T-helper 2 cell treated with Interferon-gamma antibody and Interleukin-4, amounts not matched to agents 5 μg/mL and 100 μg/mL, for 36 hours (primary cell): ENCODE measurements around the gene PPP1R13B.
A peak's percentile ranks its signal among the peaks of the same experiment; 100 is the strongest.

Experiments used
- DNase-seq: peaks from one replicate; pipeline ENCODE4 v3.0.0; 2021; ENCODE audit warnings: low spot score
- H3K27ac Mint-ChIP-seq: one replicate; pipeline ENCODE4 v1.8.0; 2021; ENCODE audit warnings: mild to moderate bottlenecking, mixed read lengths
- H3K27me3 Mint-ChIP-seq: one replicate; pipeline ENCODE4 v1.8.0; 2021; ENCODE audit warnings: low read depth, mixed read lengths
- H3K36me3 Mint-ChIP-seq: one replicate; pipeline ENCODE4 v1.8.0; 2021; ENCODE audit warnings: low read depth, mixed read lengths
- H3K4me1 Mint-ChIP-seq: one replicate; pipeline ENCODE4 v1.8.0; 2021; ENCODE audit warnings: low read depth, mixed read lengths
- H3K4me3 Mint-ChIP-seq: one replicate; pipeline ENCODE4 v1.8.0; 2022; ENCODE audit warnings: mild to moderate bottlenecking, moderate library complexity, mixed read lengths
- H3K9me3 Mint-ChIP-seq: one replicate; pipeline ENCODE4 v1.8.0; 2021; ENCODE audit warnings: mixed read lengths

PPP1R13B gene

GRCh38 chr14:103749860-103750259 lies 97.5 kb downstream of the PPP1R13B start:
- Mint-ChIP-seq H3K27ac (no peak overlapping the region), H3K9me3 (no peaks in the 10 kb centered on the region), H3K4me1 (peaks cover 11% of the 10 kb centered on the region), H3K27me3 (no peaks in the 10 kb centered on the region), H3K36me3 (no peaks in the 10 kb centered on the region), H3K4me3 (no peak overlapping the region)
- DNase-seq = no peak

- H3K4me3 Mint-ChIP-seq = no peak overlapping the region
- no peaks in the 10 kb centered on the region for H3K36me3 Mint-ChIP-seq
- H3K9me3 Mint-ChIP-seq = no peaks in the 10 kb centered on the region
- H3K4me1 Mint-ChIP-seq = peaks cover 11% of the 10 kb centered on the region
- H3K27ac Mint-ChIP-seq = no peak overlapping the region
- H3K27me3 Mint-ChIP-seq = no peaks in the 10 kb centered on the region
- DNase-seq = no peak
Observed at GRCh38 chr14:103749452-103749851, 97.9 kb downstream of the PPP1R13B start.

GRCh38 chr14:103748534-103748857 lies 98.9 kb downstream of the PPP1R13B start:
- peak; percentile 20 for DNase-seq
- Mint-ChIP-seq H3K9me3 (no peaks in the 10 kb centered on the region), H3K27ac (no peak overlapping the region), H3K36me3 (no peaks in the 10 kb centered on the region), H3K4me1 (peaks cover 11% of the 10 kb centered on the region), H3K4me3 (no peak overlapping the region), H3K27me3 (no peaks in the 10 kb centered on the region)

- Mint-ChIP-seq H3K36me3 (no peaks in the 10 kb centered on the region), H3K4me1 (peaks cover 11% of the 10 kb centered on the region), H3K9me3 (no peaks in the 10 kb centered on the region), H3K27ac (no peak overlapping the region), H3K27me3 (no peaks in the 10 kb centered on the region), H3K4me3 (no peak overlapping the region)
- no peak for DNase-seq
Observed at GRCh38 chr14:103746701-103747100, 100.7 kb downstream of the PPP1R13B start.

- Mint-ChIP-seq H3K4me3 (no peak overlapping the region), H3K27ac (no peak overlapping the region), H3K27me3 (no peaks in the 10 kb centered on the region)
Observed at GRCh38 chr14:103745424-103745823, 102.0 kb downstream of the PPP1R13B start.

GRCh38 chr14:103744621-103745395 lies 102.6 kb downstream of the PPP1R13B start:
- Mint-ChIP-seq H3K27ac (no peak overlapping the region), H3K27me3 (no peaks in the 10 kb centered on the region), H3K36me3 (no peaks in the 10 kb centered on the region), H3K9me3 (no peaks in the 10 kb centered on the region), H3K4me1 (peaks cover 11% of the 10 kb centered on the region), H3K4me3 (no peak overlapping the region)
- no peak for DNase-seq

More at GRCh38 chr14:103745424-103745823, 102.0 kb downstream of the PPP1R13B start:
- no peak for DNase-seq
- no peaks in the 10 kb centered on the region for H3K9me3 Mint-ChIP-seq
- no peaks in the 10 kb centered on the region for H3K36me3 Mint-ChIP-seq
- H3K4me1 Mint-ChIP-seq = peaks cover 11% of the 10 kb centered on the region

GRCh38 chr14:103743691-103744090 lies 103.7 kb downstream of the PPP1R13B start:
- H3K4me3 Mint-ChIP-seq = no peak overlapping the region
- H3K9me3 Mint-ChIP-seq = no peaks in the 10 kb centered on the region
- peaks cover 9% of the 10 kb centered on the region for H3K4me1 Mint-ChIP-seq
- no peak for DNase-seq
- no peak overlapping the region for H3K27ac Mint-ChIP-seq
- H3K27me3 Mint-ChIP-seq = no peaks in the 10 kb centered on the region
- no peaks in the 10 kb centered on the region for H3K36me3 Mint-ChIP-seq

GRCh38 chr14:103742499-103743255 lies 104.7 kb downstream of the PPP1R13B start:
- no peaks in the 10 kb centered on the region for H3K36me3 Mint-ChIP-seq
- no peaks in the 10 kb centered on the region for H3K9me3 Mint-ChIP-seq
- H3K4me1 Mint-ChIP-seq = no peaks in the 10 kb centered on the region
- no peak overlapping the region for H3K27ac Mint-ChIP-seq
- no peak for DNase-seq
- no peak overlapping the region for H3K4me3 Mint-ChIP-seq
- H3K27me3 Mint-ChIP-seq = no peaks in the 10 kb centered on the region

GRCh38 chr14:103741876-103742275 lies 105.5 kb downstream of the PPP1R13B start:
- no peaks in the 10 kb centered on the region for H3K4me1 Mint-ChIP-seq
- H3K4me3 Mint-ChIP-seq = no peak overlapping the region
- DNase-seq = no peak
- H3K9me3 Mint-ChIP-seq = no peaks in the 10 kb centered on the region
- H3K36me3 Mint-ChIP-seq = no peaks in the 10 kb centered on the region
- H3K27ac Mint-ChIP-seq = no peak overlapping the region
- no peaks in the 10 kb centered on the region for H3K27me3 Mint-ChIP-seq

GRCh38 chr14:103740991-103741689 lies 106.2 kb downstream of the PPP1R13B start:
- H3K36me3 Mint-ChIP-seq = no peaks in the 10 kb centered on the region
- no peaks in the 10 kb centered on the region for H3K27me3 Mint-ChIP-seq
- no peak overlapping the region for H3K27ac Mint-ChIP-seq
- no peaks in the 10 kb centered on the region for H3K4me1 Mint-ChIP-seq
- DNase-seq = no peak
- no peaks in the 10 kb centered on the region for H3K9me3 Mint-ChIP-seq
- H3K4me3 Mint-ChIP-seq = no peak overlapping the region

- H3K27ac Mint-ChIP-seq = no peak overlapping the region
- H3K9me3 Mint-ChIP-seq = no peaks in the 10 kb centered on the region
- no peak for DNase-seq
- H3K36me3 Mint-ChIP-seq = no peaks in the 10 kb centered on the region
- H3K27me3 Mint-ChIP-seq = no peaks in the 10 kb centered on the region
- H3K4me1 Mint-ChIP-seq = no peaks in the 10 kb centered on the region
- H3K4me3 Mint-ChIP-seq = no peak overlapping the region
Observed at GRCh38 chr14:103739793-103740501, 107.4 kb downstream of the PPP1R13B start.

- H3K36me3 Mint-ChIP-seq = no peaks in the 10 kb centered on the region
Observed at GRCh38 chr14:103739466-103739792, 107.9 kb downstream of the PPP1R13B start.

GRCh38 chr14:103738701-103739451 lies 108.5 kb downstream of the PPP1R13B start:
- Mint-ChIP-seq H3K27me3 (no peaks in the 10 kb centered on the region), H3K4me3 (no peak overlapping the region), H3K4me1 (no peaks in the 10 kb centered on the region), H3K9me3 (no peaks in the 10 kb centered on the region), H3K27ac (no peak overlapping the region), H3K36me3 (no peaks in the 10 kb centered on the region)
- no peak for DNase-seq

More at GRCh38 chr14:103739466-103739792, 107.9 kb downstream of the PPP1R13B start:
- H3K27me3 Mint-ChIP-seq = no peaks in the 10 kb centered on the region
- DNase-seq = no peak
- no peaks in the 10 kb centered on the region for H3K4me1 Mint-ChIP-seq
- H3K4me3 Mint-ChIP-seq = no peak overlapping the region
- no peaks in the 10 kb centered on the region for H3K9me3 Mint-ChIP-seq
- no peak overlapping the region for H3K27ac Mint-ChIP-seq
